ENCODE results near the gene CXCL1.

CXCL1 gene

DNA sequence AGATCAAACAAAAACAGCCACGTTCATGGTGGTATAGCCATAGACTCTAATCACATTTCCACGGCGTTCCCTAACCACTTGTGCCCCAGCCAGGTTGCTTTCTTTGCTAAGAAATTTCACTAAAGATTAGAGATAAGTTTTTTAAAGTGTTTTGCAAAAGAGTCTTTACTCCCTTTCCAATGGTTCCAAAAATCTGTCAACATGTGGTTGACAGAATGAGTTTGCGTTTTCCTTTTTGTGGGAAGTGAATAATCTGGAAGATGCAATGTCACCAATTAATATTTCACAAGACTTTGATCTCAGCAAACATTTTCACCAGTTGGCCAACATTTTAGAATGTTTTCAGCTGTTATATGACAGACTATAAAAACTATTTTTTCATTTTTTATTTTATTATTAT, 35.3 kb downstream of the CXCL1 start:
- Histone ChIP-seq H3K36me3 (replicated peaks; ENCODE audit: insufficient read depth, low read length) (no peaks in the 10 kb centered on the region), H3K9ac (ENCODE audit: low read length) (no peak overlapping the region), H3K4me2 (ENCODE audit: low read depth, low read length) (no peak overlapping the region), H3K9me2 (replicated peaks; ENCODE audit: insufficient read depth, low read length) (no peaks in the 10 kb centered on the region), H3K27ac (ENCODE audit: low read length) (no peak overlapping the region), H4K20me1 (ENCODE audit: insufficient read depth, low read length) (no peaks in the 10 kb centered on the region), H3K27me3 (replicated peaks; ENCODE audit: insufficient read depth, low read length) (no peaks in the 10 kb centered on the region), H3K79me2 (ENCODE audit: low read length) (no peaks in the 10 kb centered on the region), H3F3A (ENCODE audit: insufficient read depth, low read length) (no peaks in the 10 kb centered on the region), H2AFZ (ENCODE audit: low read length) (no peak overlapping the region), H3K4me3 (ENCODE audit: low read length) (no peak overlapping the region), H3K4me1 (ENCODE audit: low read length) (no peaks in the 10 kb centered on the region), H3K9me3 (replicated peaks; ENCODE audit: insufficient read depth, low read length) (no peaks in the 10 kb centered on the region)
- no peak for DNase-seq
- TF ChIP-seq, protein P1, sequence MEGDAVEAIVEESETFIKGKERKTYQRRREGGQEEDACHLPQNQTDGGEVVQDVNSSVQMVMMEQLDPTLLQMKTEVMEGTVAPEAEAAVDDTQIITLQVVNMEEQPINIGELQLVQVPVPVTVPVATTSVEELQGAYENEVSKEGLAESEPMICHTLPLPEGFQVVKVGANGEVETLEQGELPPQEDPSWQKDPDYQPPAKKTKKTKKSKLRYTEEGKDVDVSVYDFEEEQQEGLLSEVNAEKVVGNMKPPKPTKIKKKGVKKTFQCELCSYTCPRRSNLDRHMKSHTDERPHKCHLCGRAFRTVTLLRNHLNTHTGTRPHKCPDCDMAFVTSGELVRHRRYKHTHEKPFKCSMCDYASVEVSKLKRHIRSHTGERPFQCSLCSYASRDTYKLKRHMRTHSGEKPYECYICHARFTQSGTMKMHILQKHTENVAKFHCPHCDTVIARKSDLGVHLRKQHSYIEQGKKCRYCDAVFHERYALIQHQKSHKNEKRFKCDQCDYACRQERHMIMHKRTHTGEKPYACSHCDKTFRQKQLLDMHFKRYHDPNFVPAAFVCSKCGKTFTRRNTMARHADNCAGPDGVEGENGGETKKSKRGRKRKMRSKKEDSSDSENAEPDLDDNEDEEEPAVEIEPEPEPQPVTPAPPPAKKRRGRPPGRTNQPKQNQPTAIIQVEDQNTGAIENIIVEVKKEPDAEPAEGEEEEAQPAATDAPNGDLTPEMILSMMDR (IDR thresholded peaks at IDR 0.05; ENCODE audit: low read length), result no peak
- TF ChIP-seq EZH2phosphoT487 (IDR thresholded peaks at IDR 0.05; ENCODE audit: low read length) (no peak), EZH2 (optimal IDR thresholded peaks at IDR 0.05; ENCODE audit: low read depth, low read length) (no peak)

DNA sequence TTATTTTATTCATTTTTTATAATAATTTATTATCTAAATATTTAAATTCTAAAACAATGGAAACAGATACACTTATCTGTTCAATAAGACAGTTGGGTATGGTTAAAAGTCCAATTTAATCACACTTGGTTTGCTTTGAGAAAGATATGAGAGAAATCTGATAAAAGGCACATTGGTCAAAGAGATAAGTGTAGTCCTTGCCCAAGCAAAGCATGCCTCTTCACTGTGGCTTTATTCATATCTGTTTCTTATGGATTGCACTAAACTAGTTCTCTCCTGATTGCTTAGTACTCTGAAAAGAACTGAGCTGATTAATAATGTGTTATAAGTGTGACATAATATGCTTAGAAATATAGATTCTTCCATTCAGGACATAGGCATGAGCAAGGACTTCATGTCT, 39.8 kb downstream of the CXCL1 start:
- Histone ChIP-seq H3K4me3 (ENCODE audit: low read length) (no peak overlapping the region), H3K79me2 (ENCODE audit: low read length) (no peaks in the 10 kb centered on the region), H3K9me2 (replicated peaks; ENCODE audit: insufficient read depth, low read length) (no peaks in the 10 kb centered on the region), H4K20me1 (ENCODE audit: insufficient read depth, low read length) (no peaks in the 10 kb centered on the region), H3K4me2 (ENCODE audit: low read depth, low read length) (no peak overlapping the region), H3F3A (ENCODE audit: insufficient read depth, low read length) (no peaks in the 10 kb centered on the region), H3K36me3 (replicated peaks; ENCODE audit: insufficient read depth, low read length) (no peaks in the 10 kb centered on the region), H3K9ac (ENCODE audit: low read length) (no peak overlapping the region), H3K27ac (ENCODE audit: low read length) (no peak overlapping the region), H2AFZ (ENCODE audit: low read length) (no peak overlapping the region), H3K27me3 (replicated peaks; ENCODE audit: insufficient read depth, low read length) (no peaks in the 10 kb centered on the region), H3K4me1 (ENCODE audit: low read length) (no peaks in the 10 kb centered on the region), H3K9me3 (replicated peaks; ENCODE audit: insufficient read depth, low read length) (no peaks in the 10 kb centered on the region)
- TF ChIP-seq, protein P1 (IDR thresholded peaks at IDR 0.05; ENCODE audit: low read length), result no peak
- no peak for TF ChIP-seq EZH2 (optimal IDR thresholded peaks at IDR 0.05; ENCODE audit: low read depth, low read length)
- no peak for TF ChIP-seq EZH2phosphoT487 (IDR thresholded peaks at IDR 0.05; ENCODE audit: low read length)
- DNase-seq, result no peak

DNA sequence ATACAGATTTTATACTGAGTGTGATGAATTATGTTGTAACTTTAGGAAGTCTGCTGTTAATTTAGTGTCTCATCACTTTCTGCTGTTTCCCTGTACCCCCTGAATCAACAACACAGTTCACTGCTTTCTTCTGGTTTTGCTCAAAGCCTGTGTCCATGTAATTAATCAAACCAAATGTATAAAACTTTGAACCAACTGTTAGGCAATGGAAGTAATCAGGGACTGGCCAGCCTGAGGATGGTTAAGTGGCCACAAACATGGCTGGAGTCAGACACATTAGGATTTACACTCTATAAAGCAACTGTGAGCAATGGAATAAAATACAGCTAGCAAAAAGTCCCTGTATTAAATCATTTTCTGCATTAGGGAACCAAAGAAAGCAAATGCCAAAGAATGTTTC, 42.6 kb downstream of the CXCL1 start:
- H3K27me3 ChIP-seq (replicated peaks; ENCODE audit: insufficient read depth, low read length), result no peaks in the 10 kb centered on the region
- no peaks in the 10 kb centered on the region for H3K9me3 ChIP-seq (replicated peaks; ENCODE audit: insufficient read depth, low read length)
- TF ChIP-seq EZH2phosphoT487 (IDR thresholded peaks at IDR 0.05; ENCODE audit: low read length), result no peak
- TF ChIP-seq, protein P1 (IDR thresholded peaks at IDR 0.05; ENCODE audit: low read length), result no peak
- TF ChIP-seq EZH2 (optimal IDR thresholded peaks at IDR 0.05; ENCODE audit: low read depth, low read length), result no peak
- no peaks in the 10 kb centered on the region for H3K79me2 ChIP-seq (ENCODE audit: low read length)
- H3K36me3 ChIP-seq (replicated peaks; ENCODE audit: insufficient read depth, low read length), result no peaks in the 10 kb centered on the region
- no peak overlapping the region for H2AFZ ChIP-seq (ENCODE audit: low read length)
- H3F3A ChIP-seq (ENCODE audit: insufficient read depth, low read length), result no peaks in the 10 kb centered on the region
- H3K27ac ChIP-seq (ENCODE audit: low read length), result no peak overlapping the region
- H4K20me1 ChIP-seq (ENCODE audit: insufficient read depth, low read length), result no peaks in the 10 kb centered on the region
- no peak overlapping the region for H3K4me3 ChIP-seq (ENCODE audit: low read length)
- H3K9ac ChIP-seq (ENCODE audit: low read length), result no peak overlapping the region
- H3K4me2 ChIP-seq (ENCODE audit: low read depth, low read length), result no peak overlapping the region
- DNase-seq, result no peak
- no peaks in the 10 kb centered on the region for H3K9me2 ChIP-seq (replicated peaks; ENCODE audit: insufficient read depth, low read length)
- H3K4me1 ChIP-seq (ENCODE audit: low read length), result no peaks in the 10 kb centered on the region
